Spleen (tissue), 11 donors: ENCODE data around the gene MIEF1. TPM values are rescaled to one million over a fixed set of nuclear protein-coding genes. Genes with fewer than 3 reads are reported as not detected.

Experiments
- DNase-seq: peaks from one replicate; pipeline ENCODE4 v3.0.0-alpha.2; 2020
- H3K27ac ChIP-seq, 8 donors: fragments of 200-600 bp; sonication (generic) in 7 of 8; 1 replicate in 4 of 8; 2 replicates in 4 of 8; pipeline versions ENCODE4 v1.5.0 to v1.8.0; 2016 to 2021; ENCODE audit warnings: inconsistent platforms in 4 of 8, mild to moderate bottlenecking in 4 of 8, moderate library complexity in 1 of 8
- H3K27me3 ChIP-seq, 7 donors: fragments of 200-600 bp; sonication (generic) in 6 of 7; replicated peaks in 1 of 7; 1 replicate in 4 of 7; 2 replicates in 3 of 7; pipeline versions ENCODE4 v1.5.0 to v1.8.0; 2016 to 2021; ENCODE audit warnings: inconsistent platforms in 3 of 7, mild to moderate bottlenecking in 1 of 7
- H3K36me3 ChIP-seq, 6 donors: fragments of 200-600 bp; sonication (generic) in 5 of 6; 1 replicate in 4 of 6; 2 replicates in 2 of 6; pipeline versions ENCODE4 v1.5.0 to v1.8.0; 2016 to 2021; ENCODE audit warnings: inconsistent platforms in 2 of 6
- H3K4me1 ChIP-seq, 6 donors: fragments of 200-600 bp; sonication (generic) in 5 of 6; 1 replicate in 3 of 6; 2 replicates in 3 of 6; pipeline versions ENCODE4 v1.5.0 to v1.8.0; 2016 to 2021; ENCODE audit warnings: inconsistent platforms in 3 of 6
- H3K4me3 ChIP-seq, 8 donors: fragments of 200-600 bp; sonication (generic) in 7 of 8; 1 replicate in 4 of 8; 2 replicates in 4 of 8; pipeline versions ENCODE4 v1.5.0 to v1.8.0; 2016 to 2021; ENCODE audit warnings: inconsistent platforms in 4 of 8, mild to moderate bottlenecking in 4 of 8, moderate library complexity in 2 of 8
- H3K9me3 ChIP-seq, 8 donors: fragments of 200-600 bp; sonication (generic) in 7 of 8; 1 replicate in 4 of 8; 2 replicates in 4 of 8; pipeline versions ENCODE4 v1.5.0 to v1.8.0; 2016 to 2021; ENCODE audit warnings: inconsistent platforms in 4 of 8
- CTCF ChIP-seq, 11 experiments: fragments of 200-600 bp in 7 of 11; fragments of 450-650 bp in 4 of 11; sonication (generic) in 4 of 11; IDR thresholded peaks in 8 of 11; conservative IDR thresholded peaks in 3 of 11; 1 replicate in 7 of 11; 2 replicates in 4 of 11; pipeline versions ENCODE4 v1.4.0 to v1.8.0; 2016 to 2021; ENCODE audit warnings: antibody characterized with exemption in 11 of 11, inconsistent platforms in 4 of 11, mild to moderate bottlenecking in 1 of 11
- POLR2A ChIP-seq, 3 donors: fragments of 450-650 bp; IDR thresholded peaks; one replicate each; pipeline ENCODE4 v1.5.1; 2017; ENCODE audit warnings: antibody characterized with exemption in 3 of 3, mild to moderate bottlenecking in 1 of 3
- POLR2AphosphoS5 ChIP-seq, 3 donors: sonication (generic); formaldehyde crosslinking; IDR thresholded peaks; one replicate each; pipeline ENCODE4 v1.5.1; 2017; ENCODE audit warnings: antibody characterized with exemption in 3 of 3
- WGBS, 5 donors: extraction: QIAGEN DNeasy Blood & Tissue Kit in 3 of 5; methylation state at CpG; one replicate each; pipeline versions ENCODE4 v1.1.5 to v1.1.7; 2013 to 2018; 5-methylcytosine and 5-hydroxymethylcytosine counted together
- intact Hi-C: fragments of 100-400 bp; cut with DNase I; formaldehyde crosslinking; loops from one replicate; pipeline ENCODE4 v1.15.0; 2023; ENCODE audit warnings: low total_unique reads
- polyA plus RNA-seq, 3 donors: library from polyadenylated mRNA; stranded (reverse); fragments of 200-250 nt; gene quantifications; one replicate each; pipeline ENCODE4 v1.2.1, GENCODE V29; 2013
- total RNA-seq, 7 donors: library from RNA; depleted of rRNA in 3 of 7; stranded (reverse); fragments of >200 nt in 3 of 7; fragmentation: NEBNext Ultra II Directional in 4 of 7; extraction: Animal tissue kit (Norgen Biotek cat#: 25700) in 4 of 7; gene quantifications; one replicate each; pipeline versions ENCODE4 v1.1.0 to v1.2.1, GENCODE V29; 2016 to 2021
- donor health status: healthy with polysubstance abuse.
- donor health status: DM: no; HTN: no; CAD: no; lungs with moderate emphysema.
- donor health status: DM: no; HTN: no; CAD: no.
- donor health status: Bipolar disorder and iron deficiency.
- donor health status: healthy.
- donor health status: DM: no; HTN: no; CAD: no.
- donor health status: DM: yes; HTN: yes; CAD: no.

Gene MIEF1
- total and polyA plus RNA-seq, 10 donors, result 5.8 to 31.4 (median 25.9) TPM

DNA sequence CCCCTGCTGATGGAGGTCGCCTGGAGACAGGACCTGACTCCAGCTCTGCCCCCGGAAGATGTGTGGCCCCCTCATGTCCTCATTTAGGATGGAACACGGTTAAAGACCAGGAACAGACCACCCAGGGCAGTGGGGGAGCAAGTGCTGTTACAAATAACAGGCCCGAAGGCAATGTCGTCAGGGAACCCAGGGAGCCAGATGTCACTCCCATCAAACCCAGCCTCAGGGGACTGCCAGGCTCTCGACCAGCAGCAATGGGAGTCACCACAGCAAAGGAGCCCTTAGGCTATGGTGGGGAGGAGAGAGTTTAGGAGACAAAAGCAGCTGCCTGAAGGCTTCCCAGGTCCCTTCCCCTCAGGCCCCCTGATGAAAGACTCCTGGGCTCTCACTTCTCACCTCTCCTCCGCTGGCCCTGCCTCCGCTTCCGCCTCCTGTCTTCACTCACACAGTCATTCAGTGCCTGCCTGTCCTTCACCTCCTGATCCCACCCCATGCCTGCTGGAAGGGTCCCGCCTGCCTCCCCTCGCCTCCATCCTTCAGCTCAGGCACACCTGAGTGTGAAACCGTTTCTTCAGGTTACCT lies 26.1 kb downstream of the MIEF1 start:
- intact Hi-C loops, result loop anchor here (5.0 kb wide), 1 partner anchor 36 kb away; no protein-coding TSS in a partner anchor
- Histone ChIP-seq H3K9me3 (no peaks in the 10 kb centered on the region), H3K27me3 (no peaks in the 10 kb centered on the region), H3K36me3 (peaks cover 3 to 78% (median 37%) of the 10 kb centered on the region in 6 donors), H3K4me3 (peak overlapping the region in 5 of 8 donors; percentile 8 to 64 (median 27)), H3K4me1 (peaks cover 73 to 96% (median 94%) of the 10 kb centered on the region in 6 donors), H3K27ac (peak overlapping the region; percentile 51 to 99 (median 80))
- DNase-seq, result peak; percentile 84
- WGBS, 5 donors, result 60 to 81% (median 72%) methylated on average over 10 to 12 of the region's 12 CpGs
- TF ChIP-seq CTCF (IDR thresholded peaks at IDR 0.05 in 8 of 11, conservative IDR thresholded peaks at IDR 0.05 in 3 of 11), result no peak
- no peak for TF ChIP-seq POLR2A (IDR thresholded peaks at IDR 0.05)
- peak in 2 of 3 donors; percentile 34 to 61 for TF ChIP-seq POLR2AphosphoS5 (IDR thresholded peaks at IDR 0.05)

DNA sequence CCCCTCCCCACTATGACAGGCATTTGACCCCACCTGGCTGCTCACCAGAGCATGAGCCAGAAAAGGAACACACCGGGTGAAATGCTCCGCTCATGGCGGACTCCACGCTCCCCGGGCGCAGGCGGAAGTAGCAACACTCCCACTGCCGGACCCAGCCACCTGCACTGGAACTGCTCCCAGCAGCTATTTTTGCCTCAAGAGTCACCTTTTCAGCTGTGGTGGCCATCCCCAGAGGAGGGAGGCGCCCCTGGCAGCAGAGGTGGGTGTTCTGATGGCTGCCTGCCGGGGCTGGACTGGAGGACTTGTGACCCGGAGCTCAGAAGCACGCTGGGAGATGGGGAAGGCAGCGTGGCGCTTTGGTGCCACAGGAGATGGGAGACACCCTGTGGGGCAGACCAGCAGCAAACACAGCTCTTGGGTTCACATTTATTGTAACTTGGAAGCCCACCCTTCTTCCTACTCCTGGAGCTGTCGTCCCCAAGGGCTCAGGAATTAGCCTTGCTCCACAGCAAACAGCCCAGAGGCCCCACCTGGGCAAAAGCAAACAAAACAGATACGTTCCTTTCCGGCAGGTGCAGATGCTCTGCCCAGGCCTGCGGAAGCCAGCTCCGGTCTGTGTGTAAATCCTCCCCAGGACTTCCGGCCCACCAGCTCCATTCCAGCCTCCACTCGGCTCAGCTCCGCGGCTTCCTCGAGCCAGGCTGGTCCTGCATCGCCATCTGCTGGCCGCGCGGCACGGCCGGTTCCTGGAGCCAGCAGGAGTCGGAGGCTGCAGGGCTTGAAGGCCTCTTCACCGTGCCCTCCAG lies 26.8 kb downstream of the MIEF1 start:
- peak; percentile 99 for DNase-seq
- TF ChIP-seq POLR2A (IDR thresholded peaks at IDR 0.05), result peak in 2 of 3 donors; percentile 81 to 93
- peak; percentile 93 to 99 (median 98) for TF ChIP-seq CTCF (IDR thresholded peaks at IDR 0.05 in 8 of 11, conservative IDR thresholded peaks at IDR 0.05 in 3 of 11)
- TF ChIP-seq POLR2AphosphoS5 (IDR thresholded peaks at IDR 0.05), result peak; percentile 87 to 94 (median 88)
- Histone ChIP-seq H3K4me3 (peak overlapping the region in 7 of 8 donors; percentile 4 to 64 (median 18)), H3K4me1 (peaks cover 71 to 95% (median 90%) of the 10 kb centered on the region in 6 donors), H3K9me3 (no peaks in the 10 kb centered on the region), H3K36me3 (peaks cover 3 to 71% (median 31%) of the 10 kb centered on the region in 6 donors), H3K27me3 (no peaks in the 10 kb centered on the region), H3K27ac (peak overlapping the region; percentile 41 to 99 (median 77))
- intact Hi-C loops, result loop anchor here (5.0 kb wide), 1 partner anchor 37 kb away; no protein-coding TSS in a partner anchor
- 21 to 36% (median 32%) methylated on average over 20 to 32 of the region's 32 CpGs for WGBS, 5 donors

DNA sequence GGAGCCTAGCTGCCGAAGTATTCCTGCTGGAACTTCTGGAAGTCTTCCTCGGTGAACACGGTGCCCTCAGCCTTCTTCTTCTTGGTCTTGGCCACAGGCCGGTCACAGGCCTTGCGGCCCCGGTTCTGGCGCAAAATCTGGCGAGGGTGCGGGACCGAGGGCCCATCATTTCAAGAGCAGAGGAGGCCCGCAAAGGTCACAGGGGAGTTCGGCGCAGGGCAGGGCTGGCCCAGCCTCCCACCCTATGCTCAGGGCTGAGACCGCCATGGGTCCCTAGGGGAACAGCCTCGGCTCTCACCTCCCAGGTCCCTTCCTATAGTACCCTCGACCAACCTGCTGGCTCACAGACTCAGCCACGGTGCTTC lies 27.4 kb downstream of the MIEF1 start:
- no peaks in the 10 kb centered on the region for H3K27me3 ChIP-seq
- peak overlapping the region in 7 of 8 donors; percentile 4 to 64 (median 18) for H3K4me3 ChIP-seq
- no peaks in the 10 kb centered on the region for H3K9me3 ChIP-seq
- intact Hi-C loops, result loop anchor here (5.0 kb wide), 1 partner anchor 37 kb away; no protein-coding TSS in a partner anchor
- peak; percentile 86 for DNase-seq
- peaks cover 70 to 95% (median 89%) of the 10 kb centered on the region in 6 donors for H3K4me1 ChIP-seq
- TF ChIP-seq CTCF (IDR thresholded peaks at IDR 0.05 in 8 of 11, conservative IDR thresholded peaks at IDR 0.05 in 3 of 11) (peak in 5 of 11 experiments; percentile 34 to 63 (median 51)), POLR2AphosphoS5 (IDR thresholded peaks at IDR 0.05) (no peak)
- 51 to 80% (median 60%) methylated on average over 9 to 17 of the region's 17 CpGs for WGBS, 5 donors
- peaks cover under 1 to 65% (median 25%) of the 10 kb centered on the region in 6 donors for H3K36me3 ChIP-seq
- H3K27ac ChIP-seq, result peak overlapping the region; percentile 41 to 99 (median 77)
